DND-41 (cell line): ENCODE results near the gene CSE1L.
A peak's percentile ranks its signal among the peaks of the same experiment; 100 is the strongest.

Experiments
- ATAC-seq: fragments of 200-7000 bp; cut with Tn5 transposase; 3 replicates; pipeline ENCODE4 v1.9.1; 2021; ENCODE audit warnings: low read depth; ENCODE audit not compliant: insufficient read depth
- DNase-seq: peaks from one replicate; pipeline ENCODE4 v3.0.0-alpha.2; 2020
- H2AFZ ChIP-seq: 2 replicates; pipeline ENCODE4 v1.6.0; 2012; ENCODE audit warnings: low read depth, low read length
- H3K27ac ChIP-seq: 2 replicates; pipeline ENCODE4 v1.5.1; 2012; ENCODE audit warnings: low read length, inconsistent platforms
- H3K27me3 ChIP-seq: fragments of 200-600 bp; sonication (generic); 2 replicates; pipeline ENCODE4 v1.6.0; 2012; ENCODE audit warnings: low read length, mild to moderate bottlenecking, inconsistent platforms; ENCODE audit not compliant: insufficient read depth, poor library complexity
- H3K36me3 ChIP-seq: 2 replicates; pipeline ENCODE4 v1.5.1; 2012; ENCODE audit warnings: low read length, inconsistent platforms; ENCODE audit not compliant: insufficient read depth
- H3K4me1 ChIP-seq: 2 replicates; pipeline ENCODE4 v1.5.1; 2012; ENCODE audit warnings: mild to moderate bottlenecking, low read length; ENCODE audit not compliant: insufficient read depth
- H3K4me2 ChIP-seq: 2 replicates; pipeline ENCODE4 v1.6.0; 2012; ENCODE audit warnings: mild to moderate bottlenecking, moderate library complexity, low read length, inconsistent platforms; ENCODE audit not compliant: insufficient read depth
- H3K4me3 ChIP-seq, 2 experiments: fragments of 200-600 bp in 1 of 2; shearing (Covaris generic) in 1 of 2; 2 replicates each; pipeline ENCODE4 v1.5.1; 2012 to 2016; ENCODE audit warnings: inconsistent platforms in 2 of 2, low read length in 2 of 2, mild to moderate bottlenecking in 2 of 2, low read depth in 1 of 2, moderate library complexity in 1 of 2
- H3K79me2 ChIP-seq: 2 replicates; pipeline ENCODE4 v1.6.0; 2012; ENCODE audit warnings: low read length, inconsistent platforms; ENCODE audit not compliant: insufficient read depth
- H3K9ac ChIP-seq: 2 replicates; pipeline ENCODE4 v1.6.0; 2012; ENCODE audit warnings: low read depth, mild to moderate bottlenecking, inconsistent platforms, low read length, moderate library complexity
- H3K9me3 ChIP-seq: 2 replicates; pipeline ENCODE4 v1.5.1; 2012; ENCODE audit warnings: low read length, moderate library complexity, mild to moderate bottlenecking, inconsistent platforms; ENCODE audit not compliant: insufficient read depth, severe bottlenecking
- H4K20me1 ChIP-seq: 2 replicates; pipeline ENCODE4 v1.6.0; 2012; ENCODE audit warnings: low read length; ENCODE audit not compliant: insufficient read depth
- EZH2 ChIP-seq: IDR thresholded peaks from 3 replicates; pipeline ENCODE4 v1.6.1; 2012; ENCODE audit warnings: borderline replicate concordance, low read depth, mild to moderate bottlenecking, moderate library complexity, low read length, inconsistent platforms; ENCODE audit not compliant: severe bottlenecking
- TF ChIP-seq, protein P1 (sequence below): IDR thresholded peaks from 2 replicates; pipeline ENCODE4 v1.5.1; 2012; ENCODE audit warnings: borderline replicate concordance, low read length, moderate library complexity, mild to moderate bottlenecking; ENCODE audit not compliant: poor library complexity, severe bottlenecking; ENCODE audit errors: extremely low read depth

Gene CSE1L

DNA sequence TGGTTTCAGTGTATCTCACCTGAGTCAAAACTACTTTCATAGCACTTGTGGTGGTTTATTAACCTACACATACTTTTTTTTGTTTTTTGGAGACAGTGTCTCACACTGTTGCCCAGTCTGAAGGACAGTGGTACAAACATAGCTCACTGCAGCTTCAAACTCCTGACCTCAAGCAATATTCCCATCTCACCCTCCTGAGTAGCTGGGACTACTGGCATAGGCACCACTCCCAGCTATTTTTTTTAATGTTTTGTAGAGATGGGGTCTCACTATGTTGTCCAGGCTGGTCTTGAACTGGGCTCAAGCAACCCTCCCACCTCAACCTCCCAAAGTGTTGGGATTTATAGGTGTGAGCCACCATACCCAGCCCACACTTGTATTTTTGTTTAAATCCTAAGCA, 92.3 kb downstream of the CSE1L start:
- Histone ChIP-seq H3K4me1 (no peaks in the 10 kb centered on the region), H3K9ac (no peak overlapping the region), H3K79me2 (peaks cover 56% of the 10 kb centered on the region), H3K27me3 (no peaks in the 10 kb centered on the region), H3K27ac (no peak overlapping the region), H3K9me3 (no peaks in the 10 kb centered on the region), H3K4me3 (no peak overlapping the region), H3K36me3 (peaks cover 61% of the 10 kb centered on the region), H3K4me2 (no peak overlapping the region), H2AFZ (no peak overlapping the region), H4K20me1 (peaks cover 13% of the 10 kb centered on the region)
- TF ChIP-seq EZH2, result no peak
- TF ChIP-seq, protein P1, sequence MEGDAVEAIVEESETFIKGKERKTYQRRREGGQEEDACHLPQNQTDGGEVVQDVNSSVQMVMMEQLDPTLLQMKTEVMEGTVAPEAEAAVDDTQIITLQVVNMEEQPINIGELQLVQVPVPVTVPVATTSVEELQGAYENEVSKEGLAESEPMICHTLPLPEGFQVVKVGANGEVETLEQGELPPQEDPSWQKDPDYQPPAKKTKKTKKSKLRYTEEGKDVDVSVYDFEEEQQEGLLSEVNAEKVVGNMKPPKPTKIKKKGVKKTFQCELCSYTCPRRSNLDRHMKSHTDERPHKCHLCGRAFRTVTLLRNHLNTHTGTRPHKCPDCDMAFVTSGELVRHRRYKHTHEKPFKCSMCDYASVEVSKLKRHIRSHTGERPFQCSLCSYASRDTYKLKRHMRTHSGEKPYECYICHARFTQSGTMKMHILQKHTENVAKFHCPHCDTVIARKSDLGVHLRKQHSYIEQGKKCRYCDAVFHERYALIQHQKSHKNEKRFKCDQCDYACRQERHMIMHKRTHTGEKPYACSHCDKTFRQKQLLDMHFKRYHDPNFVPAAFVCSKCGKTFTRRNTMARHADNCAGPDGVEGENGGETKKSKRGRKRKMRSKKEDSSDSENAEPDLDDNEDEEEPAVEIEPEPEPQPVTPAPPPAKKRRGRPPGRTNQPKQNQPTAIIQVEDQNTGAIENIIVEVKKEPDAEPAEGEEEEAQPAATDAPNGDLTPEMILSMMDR, result no peak
- DNase-seq (no peak), ATAC-seq (no peak)

DNA sequence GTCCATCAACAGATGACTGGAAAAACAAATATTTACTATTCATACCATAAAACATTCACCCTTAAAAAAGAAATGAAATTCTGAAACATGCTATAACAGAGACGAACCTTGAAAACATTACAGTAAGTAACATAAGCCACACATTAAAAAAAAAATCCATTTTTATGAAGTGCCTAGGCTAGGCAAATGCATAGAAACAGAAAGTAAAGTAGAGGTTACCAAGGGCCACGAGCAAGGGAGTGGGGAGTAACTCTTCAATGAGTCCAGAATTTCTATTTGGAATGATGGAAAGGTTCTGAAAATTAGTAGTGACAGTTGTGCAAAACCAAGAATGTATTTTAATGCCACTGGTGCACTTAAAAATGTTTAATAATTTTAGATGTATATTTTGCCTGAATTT, 94.3 kb downstream of the CSE1L start:
- no peak overlapping the region for H3K4me2 ChIP-seq
- peak; percentile 48; the same call in 1 of the 3 replicates for ATAC-seq
- TF ChIP-seq EZH2, result no peak
- TF ChIP-seq, protein P1, result no peak
- DNase-seq, result no peak
- H3K9ac ChIP-seq, result no peak overlapping the region
- H3K4me1 ChIP-seq, result no peaks in the 10 kb centered on the region
- H3K9me3 ChIP-seq, result no peaks in the 10 kb centered on the region
- no peak overlapping the region for H3K4me3 ChIP-seq
- peaks cover 60% of the 10 kb centered on the region for H3K36me3 ChIP-seq
- no peaks in the 10 kb centered on the region for H3K27me3 ChIP-seq
- no peak overlapping the region for H2AFZ ChIP-seq
- H4K20me1 ChIP-seq, result peaks cover 10% of the 10 kb centered on the region; the same call in 1 of the 2 replicates
- H3K27ac ChIP-seq, result no peak overlapping the region
- H3K79me2 ChIP-seq, result peaks cover 66% of the 10 kb centered on the region

DNA sequence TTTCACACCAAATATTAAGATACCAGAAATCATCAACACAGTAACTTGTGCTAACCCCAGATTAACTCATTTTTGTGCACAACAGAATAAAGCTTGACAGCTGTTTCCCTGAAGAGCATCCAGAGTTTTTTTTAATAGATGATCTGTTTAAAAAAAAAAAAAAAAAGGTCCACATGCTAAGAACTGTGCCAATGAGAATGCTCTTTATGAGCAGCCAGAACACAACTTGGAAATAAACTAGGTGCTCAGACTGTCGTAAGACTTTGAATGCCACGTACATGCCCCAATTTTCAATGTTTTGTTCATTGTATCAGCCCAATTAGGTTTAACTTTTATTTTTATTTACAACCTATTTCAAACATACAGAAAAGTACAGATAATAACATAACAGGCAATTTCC, 94.7 kb downstream of the CSE1L start:
- Histone ChIP-seq H3K4me1 (no peaks in the 10 kb centered on the region), H3K36me3 (peaks cover 59% of the 10 kb centered on the region), H3K9me3 (no peaks in the 10 kb centered on the region), H2AFZ (no peak overlapping the region), H3K27ac (no peak overlapping the region), H4K20me1 (peaks cover 10% of the 10 kb centered on the region; the same call in 1 of the 2 replicates), H3K27me3 (no peaks in the 10 kb centered on the region), H3K4me2 (no peak overlapping the region), H3K9ac (no peak overlapping the region), H3K4me3 (no peak overlapping the region), H3K79me2 (peaks cover 67% of the 10 kb centered on the region)
- ATAC-seq (no peak), DNase-seq (no peak)
- TF ChIP-seq, protein P1, result no peak
- no peak for TF ChIP-seq EZH2
